Measurements from ENCODE around the gene PDK4. TPM values are rescaled to one million over a fixed set of nuclear protein-coding genes. Genes with fewer than 3 reads are reported as not detected.

The PDK4 gene
- total RNA-seq, 6 experiments from 2014 or later = 7.9 to 109 (median 79.0) TPM

DNA sequence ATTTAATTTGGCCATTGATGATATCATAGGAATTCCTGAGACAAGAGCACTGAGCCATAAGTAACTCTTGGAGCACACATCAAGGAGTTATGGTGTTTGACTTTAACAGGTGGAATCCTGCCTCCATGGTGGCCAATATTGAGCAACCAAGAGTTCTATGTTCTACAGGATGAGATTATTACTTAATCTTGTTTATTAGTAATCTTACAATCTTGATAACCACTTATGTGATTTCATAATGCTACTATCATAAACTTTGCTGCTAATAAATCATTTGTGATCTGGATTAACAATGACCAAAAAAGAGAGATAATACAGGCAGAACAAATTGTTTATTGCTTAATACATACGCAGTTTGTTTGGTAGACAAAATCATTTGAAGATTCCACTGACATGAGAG is 27.5 kb upstream of the PDK4 start:
- Histone ChIP-seq H3K36me3 (no peaks in the 10 kb centered on the region), H3K9me3 (no peaks in the 10 kb centered on the region), H3K27ac (no peak overlapping the region), H3K27me3 (no peaks in the 10 kb centered on the region), H3K4me3 (no peak overlapping the region), H3K4me1 (no peaks in the 10 kb centered on the region)
- WGBS (ENCODE audit: insufficient coverage, low coverage, low lambda C conversion rate, missing lambda C conversion rate) = 55% methylated on average over 1 of the region's 1 CpG
- TF ChIP-seq POLR2A (IDR thresholded peaks at IDR 0.05) = no peak
- TF ChIP-seq, protein P1, sequence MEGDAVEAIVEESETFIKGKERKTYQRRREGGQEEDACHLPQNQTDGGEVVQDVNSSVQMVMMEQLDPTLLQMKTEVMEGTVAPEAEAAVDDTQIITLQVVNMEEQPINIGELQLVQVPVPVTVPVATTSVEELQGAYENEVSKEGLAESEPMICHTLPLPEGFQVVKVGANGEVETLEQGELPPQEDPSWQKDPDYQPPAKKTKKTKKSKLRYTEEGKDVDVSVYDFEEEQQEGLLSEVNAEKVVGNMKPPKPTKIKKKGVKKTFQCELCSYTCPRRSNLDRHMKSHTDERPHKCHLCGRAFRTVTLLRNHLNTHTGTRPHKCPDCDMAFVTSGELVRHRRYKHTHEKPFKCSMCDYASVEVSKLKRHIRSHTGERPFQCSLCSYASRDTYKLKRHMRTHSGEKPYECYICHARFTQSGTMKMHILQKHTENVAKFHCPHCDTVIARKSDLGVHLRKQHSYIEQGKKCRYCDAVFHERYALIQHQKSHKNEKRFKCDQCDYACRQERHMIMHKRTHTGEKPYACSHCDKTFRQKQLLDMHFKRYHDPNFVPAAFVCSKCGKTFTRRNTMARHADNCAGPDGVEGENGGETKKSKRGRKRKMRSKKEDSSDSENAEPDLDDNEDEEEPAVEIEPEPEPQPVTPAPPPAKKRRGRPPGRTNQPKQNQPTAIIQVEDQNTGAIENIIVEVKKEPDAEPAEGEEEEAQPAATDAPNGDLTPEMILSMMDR (IDR thresholded peaks at IDR 0.05) = no peak
- intact Hi-C loops (cut with DNase I) = no loop called here
- ATAC-seq (no peak), DNase-seq (no peak)

DNA sequence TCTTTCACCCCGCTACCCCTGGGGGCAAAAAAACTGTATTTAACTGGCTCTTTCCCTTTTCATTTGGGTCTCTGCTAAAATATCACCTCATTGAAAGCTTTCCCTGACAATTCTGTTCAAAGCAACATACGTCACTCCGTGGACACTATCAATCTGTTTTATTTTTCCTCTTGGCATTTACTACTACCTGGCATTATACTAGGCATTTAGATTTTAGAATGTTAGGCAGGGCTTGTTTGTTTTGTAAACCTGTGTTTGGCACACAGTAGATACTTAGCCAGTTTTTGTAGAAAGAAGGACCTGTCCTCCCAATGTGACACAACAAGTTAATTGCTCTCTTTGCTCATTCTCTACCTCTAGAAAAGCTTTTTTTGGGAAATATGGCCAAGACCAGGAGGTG is 26.5 kb upstream of the PDK4 start:
- H3K9me3 ChIP-seq = no peaks in the 10 kb centered on the region
- H3K36me3 ChIP-seq = no peaks in the 10 kb centered on the region
- H3K27ac ChIP-seq = no peak overlapping the region
- ATAC-seq (peak in 1 of 4 donors; percentile 52), DNase-seq (no peak)
- WGBS (ENCODE audit: insufficient coverage, low coverage, low lambda C conversion rate, missing lambda C conversion rate) = 54% methylated on average over 3 of the region's 3 CpGs
- TF ChIP-seq, protein P1 (IDR thresholded peaks at IDR 0.05) = no peak
- TF ChIP-seq POLR2A (IDR thresholded peaks at IDR 0.05) = no peak
- no peak overlapping the region for H3K4me3 ChIP-seq
- H3K27me3 ChIP-seq = no peaks in the 10 kb centered on the region
- intact Hi-C loops (cut with DNase I) = no loop called here
- no peaks in the 10 kb centered on the region for H3K4me1 ChIP-seq

DNA sequence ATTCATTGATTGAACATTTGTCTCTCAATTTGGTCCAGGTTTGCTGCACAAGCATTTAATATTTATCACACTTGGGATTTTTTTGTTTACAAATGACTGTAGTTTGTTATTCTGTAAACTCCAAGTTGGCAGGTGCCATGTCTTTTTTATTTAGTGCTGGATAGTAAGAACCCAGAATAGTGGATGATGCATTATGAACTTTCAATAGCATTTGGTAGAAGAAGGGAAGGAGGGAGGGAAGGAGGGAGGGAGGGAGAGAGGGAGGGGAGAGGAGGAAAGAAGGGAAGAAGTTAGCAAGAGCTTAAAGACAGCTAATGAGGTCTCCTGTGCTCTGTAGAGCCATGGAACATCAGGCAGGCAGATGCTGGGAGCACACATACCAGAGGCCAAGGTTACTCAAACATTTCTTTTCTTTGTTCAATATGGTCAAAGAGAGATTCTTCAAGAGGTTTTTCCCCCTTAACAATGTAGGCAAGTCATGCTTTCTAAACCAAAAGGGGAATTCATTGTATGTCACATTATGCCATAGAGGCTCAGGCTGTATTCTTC is 25.8 kb upstream of the PDK4 start:
- H3K27ac ChIP-seq = no peak overlapping the region
- no peak for ATAC-seq
- DNase-seq = no peak
- no peaks in the 10 kb centered on the region for H3K27me3 ChIP-seq
- TF ChIP-seq, protein P1 (IDR thresholded peaks at IDR 0.05) = no peak
- TF ChIP-seq POLR2A (IDR thresholded peaks at IDR 0.05) = no peak
- no peak overlapping the region for H3K4me3 ChIP-seq
- H3K4me1 ChIP-seq = no peaks in the 10 kb centered on the region
- H3K9me3 ChIP-seq = no peaks in the 10 kb centered on the region
- no peaks in the 10 kb centered on the region for H3K36me3 ChIP-seq
- intact Hi-C loops (cut with DNase I) = no loop called here

DNA sequence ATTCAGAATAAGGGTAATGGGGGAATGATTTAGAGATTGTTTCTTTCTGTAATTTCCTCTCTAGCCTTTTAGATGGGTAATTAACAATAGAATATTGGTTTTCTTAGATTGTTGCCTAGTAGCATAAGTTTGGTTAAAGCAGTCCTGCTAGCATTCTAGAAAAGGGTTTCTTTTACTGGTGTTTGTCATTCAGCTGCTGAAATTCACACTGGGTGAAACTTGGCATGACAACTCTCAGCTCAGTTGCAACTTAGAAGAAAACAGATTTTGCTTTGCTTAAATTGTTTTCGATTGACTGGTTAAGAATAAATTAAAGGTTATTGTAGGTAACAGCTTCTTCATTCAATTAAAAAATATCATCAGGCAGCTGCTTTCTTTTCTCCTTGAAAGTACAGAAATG is 25.1 kb upstream of the PDK4 start:
- Histone ChIP-seq H3K27ac (no peak overlapping the region), H3K27me3 (no peaks in the 10 kb centered on the region), H3K9me3 (no peaks in the 10 kb centered on the region), H3K4me1 (no peaks in the 10 kb centered on the region), H3K36me3 (no peaks in the 10 kb centered on the region), H3K4me3 (no peak overlapping the region)
- ATAC-seq = no peak
- intact Hi-C loops (cut with DNase I) = no loop called here
- 75% methylated on average over 1 of the region's 1 CpG for WGBS (ENCODE audit: insufficient coverage, low coverage, low lambda C conversion rate, missing lambda C conversion rate)
- TF ChIP-seq, protein P1 (IDR thresholded peaks at IDR 0.05) = no peak
- TF ChIP-seq POLR2A (IDR thresholded peaks at IDR 0.05) = no peak
- no peak for DNase-seq

DNA sequence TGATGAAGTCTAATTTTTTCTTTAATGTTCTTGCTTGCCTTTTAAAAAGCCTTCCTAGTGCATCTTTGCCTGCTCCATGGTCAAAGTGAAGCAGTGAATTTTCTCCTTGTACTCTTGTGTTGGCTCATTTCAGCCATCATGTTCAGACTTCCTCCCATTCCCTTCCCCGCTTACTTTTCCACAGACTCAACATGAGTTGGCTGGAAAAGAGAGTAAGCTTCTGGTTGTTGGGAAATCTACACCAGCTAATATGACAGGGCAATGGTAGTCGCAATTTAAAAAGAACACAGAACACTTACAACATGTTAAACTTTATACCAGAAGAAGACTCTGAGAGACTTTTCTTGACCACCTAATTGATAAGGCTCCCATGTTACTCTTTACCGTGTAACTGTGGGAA is 24.3 kb upstream of the PDK4 start:
- ATAC-seq = no peak
- no peak overlapping the region for H3K4me3 ChIP-seq
- TF ChIP-seq, protein P1 (IDR thresholded peaks at IDR 0.05) = no peak
- TF ChIP-seq POLR2A (IDR thresholded peaks at IDR 0.05) = no peak
- H3K27ac ChIP-seq = no peak overlapping the region
- H3K27me3 ChIP-seq = no peaks in the 10 kb centered on the region
- H3K4me1 ChIP-seq = no peaks in the 10 kb centered on the region
- DNase-seq = no peak
- H3K9me3 ChIP-seq = no peaks in the 10 kb centered on the region
- no peaks in the 10 kb centered on the region for H3K36me3 ChIP-seq
- intact Hi-C loops (cut with DNase I) = no loop called here
- 92% methylated on average over 3 of the region's 3 CpGs for WGBS (ENCODE audit: insufficient coverage, low coverage, low lambda C conversion rate, missing lambda C conversion rate)
